ENCODE data around the gene KRABD2.
"Not testable (repeated sequence)": the region's sequence is repeated elsewhere in the genome, so short reads cannot be mapped to it uniquely, and the experiment has no call there.

KRABD2 gene

DNA sequence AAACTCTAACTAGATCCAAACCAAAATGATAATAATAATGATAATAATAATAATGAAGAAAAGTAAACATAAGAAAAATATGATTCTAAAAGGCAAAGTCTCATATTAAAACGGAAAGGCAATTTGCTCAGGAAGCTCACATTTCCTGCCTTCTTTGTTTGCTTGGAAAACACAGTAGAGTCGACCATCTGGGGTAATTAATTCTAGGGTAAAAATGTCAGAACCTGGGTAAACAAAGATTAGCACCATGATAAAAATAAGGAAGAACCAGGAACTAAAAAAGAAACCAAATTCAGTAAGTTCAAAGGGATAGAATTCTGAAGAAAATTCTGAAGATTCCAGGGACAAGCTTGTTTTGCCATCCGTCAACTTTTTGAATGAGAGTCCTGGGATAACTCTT is 16.2 kb downstream of the KRABD2 start:
- no peak for DNase-seq

DNA sequence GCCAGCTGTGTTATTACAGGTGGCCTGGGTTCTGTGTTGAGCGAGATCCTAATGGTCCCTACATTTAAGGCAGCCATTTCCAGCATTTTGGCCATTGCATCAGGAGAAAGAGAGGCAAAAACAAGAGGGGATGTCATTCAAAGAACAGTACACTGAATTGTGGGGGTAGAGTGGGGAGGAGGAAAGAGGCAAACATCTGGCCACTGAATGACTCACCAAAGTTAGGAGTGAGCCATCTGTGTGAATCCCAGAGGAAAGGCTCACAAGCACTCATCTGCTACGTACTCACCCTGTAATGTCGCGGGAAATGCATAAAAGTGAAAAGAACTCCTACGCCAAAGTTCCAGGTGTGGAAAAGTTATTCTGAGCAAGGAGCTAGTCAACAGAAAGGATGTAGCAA is 16.7 kb downstream of the KRABD2 start:
- no peak for DNase-seq

DNA sequence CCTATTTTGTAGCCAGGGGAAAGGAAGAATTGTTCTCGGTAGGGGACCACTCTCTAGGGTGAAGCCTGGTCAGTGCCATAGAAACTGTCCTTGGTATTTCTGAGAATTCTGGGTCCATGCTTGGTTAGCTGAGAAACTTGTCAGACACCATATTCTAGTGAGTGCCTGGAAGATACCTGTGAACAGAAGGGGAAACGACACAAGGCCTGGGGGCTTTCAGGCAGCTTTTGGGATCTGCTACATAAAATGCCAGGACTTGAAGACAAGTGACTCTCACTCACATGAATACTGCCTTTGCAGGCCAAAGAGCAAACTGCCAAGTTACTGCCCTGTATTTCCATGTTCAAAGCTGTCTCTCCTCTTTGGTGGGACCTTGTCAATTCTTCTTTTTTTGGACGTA is 18.6 kb downstream of the KRABD2 start:
- DNase-seq = no peak

DNA sequence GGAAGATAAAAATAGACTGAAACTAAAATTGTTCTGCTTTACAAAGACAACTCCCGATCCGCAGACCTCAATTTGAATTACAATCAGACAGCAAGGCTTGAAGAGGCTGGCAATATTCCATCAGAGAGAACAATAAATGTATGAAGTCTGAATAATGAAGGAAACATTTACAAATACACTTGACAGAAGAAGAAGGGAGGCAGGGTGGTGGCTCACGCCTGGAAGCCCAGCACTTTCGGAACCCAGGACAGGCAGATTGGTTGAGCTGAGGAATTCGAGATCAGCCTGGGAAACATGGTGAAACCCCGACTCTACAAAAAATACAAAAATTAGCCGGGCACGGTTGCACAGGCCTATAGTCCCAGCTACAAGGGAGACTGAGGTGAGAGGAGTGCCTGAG is 22.3 kb downstream of the KRABD2 start:
- DNase-seq = no peak

DNA sequence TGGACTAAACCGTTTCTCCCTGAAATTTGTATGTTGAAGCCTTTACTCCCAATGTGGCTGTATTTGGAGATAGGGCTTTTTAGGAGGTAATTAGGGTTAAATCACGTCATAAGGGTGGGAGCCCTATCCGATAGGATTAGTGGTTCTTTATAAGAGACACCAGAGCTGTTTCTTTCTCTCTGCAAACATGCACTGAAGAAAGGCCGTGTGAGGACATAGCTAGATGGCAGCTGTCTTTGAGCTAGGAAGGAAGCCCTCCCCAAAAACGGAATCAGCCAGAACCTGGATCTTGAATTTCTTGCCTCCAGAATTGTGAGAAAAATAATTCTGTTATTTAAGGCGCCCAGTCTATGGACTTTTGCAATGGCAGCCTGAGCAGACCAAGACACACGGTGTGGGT is 22.8 kb downstream of the KRABD2 start:
- no peak for DNase-seq

DNA sequence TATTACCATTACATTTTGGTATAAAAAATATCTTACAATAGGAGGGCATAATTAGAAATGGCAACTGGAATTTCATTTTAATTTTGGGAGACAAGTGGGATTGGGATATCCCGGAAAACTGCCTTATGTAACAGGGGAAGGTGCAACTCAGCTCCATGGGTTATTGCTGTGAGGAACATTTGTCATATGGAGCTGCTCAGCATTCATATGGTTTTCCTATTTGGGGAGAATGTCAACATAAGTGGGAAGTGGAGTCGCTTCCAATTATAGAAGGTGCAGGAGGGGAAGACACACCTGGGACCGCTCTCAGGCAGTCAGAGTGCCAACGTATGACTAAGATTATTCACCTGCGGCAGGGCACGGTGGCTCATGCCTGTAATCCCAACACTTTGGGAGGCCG is 26.2 kb downstream of the KRABD2 start:
- no peak for DNase-seq

DNA sequence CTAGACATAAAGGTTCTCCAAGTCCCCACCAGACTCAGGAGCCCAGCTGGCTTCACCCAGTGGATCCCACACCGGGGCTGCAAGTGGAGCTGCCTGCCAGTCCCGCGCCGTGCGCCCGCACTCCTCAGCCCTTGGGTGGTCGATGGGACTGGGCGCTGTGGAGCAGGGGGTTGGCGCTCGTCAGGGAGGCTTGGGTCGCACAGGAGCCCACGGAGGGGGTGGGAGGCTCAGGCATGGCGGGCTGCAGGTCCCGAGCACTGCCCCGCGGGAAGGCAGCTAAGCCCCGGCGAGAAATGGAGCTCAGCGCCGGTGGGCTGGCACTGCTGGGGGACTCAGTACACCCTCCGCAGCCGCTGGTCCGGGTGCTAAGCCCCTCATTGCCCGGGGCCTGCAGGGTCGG is 29.5 kb downstream of the KRABD2 start:
- DNase-seq = not testable (repeated sequence)

DNA sequence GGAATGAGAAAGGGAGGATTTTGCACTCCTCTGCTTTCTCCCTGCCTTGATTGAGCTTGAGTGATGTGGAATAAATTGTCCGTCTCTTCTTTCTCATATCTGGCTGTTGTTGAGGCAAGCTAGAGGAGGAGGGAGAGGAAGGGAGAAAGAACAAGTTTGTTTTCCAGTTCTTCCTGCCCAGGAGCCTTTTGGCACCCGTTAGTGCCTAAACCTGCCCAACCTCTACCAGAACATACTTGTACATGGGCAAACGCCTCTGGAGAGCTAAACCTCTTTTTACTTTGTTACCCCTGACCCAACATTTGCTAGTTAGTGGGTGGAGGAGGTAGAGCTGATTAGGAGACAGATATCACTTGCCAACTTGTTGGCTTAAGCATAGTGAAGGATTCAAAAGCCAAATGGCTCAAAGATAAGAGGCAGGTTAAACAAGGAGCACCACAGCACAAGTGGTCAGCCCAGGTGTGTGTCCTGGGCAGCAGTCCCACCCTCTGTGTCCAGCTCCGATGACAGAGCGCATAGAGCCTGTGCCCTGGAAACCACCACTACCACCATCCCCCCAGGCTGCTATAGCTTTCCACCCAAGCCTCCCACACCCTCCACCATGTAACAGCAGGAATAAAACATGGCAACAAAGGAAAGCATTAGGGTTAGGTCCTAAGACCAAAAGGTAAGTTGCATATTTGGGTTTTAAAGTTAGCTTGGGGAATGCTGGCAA is 30.4 kb downstream of the KRABD2 start:
- no peak for DNase-seq

DNA sequence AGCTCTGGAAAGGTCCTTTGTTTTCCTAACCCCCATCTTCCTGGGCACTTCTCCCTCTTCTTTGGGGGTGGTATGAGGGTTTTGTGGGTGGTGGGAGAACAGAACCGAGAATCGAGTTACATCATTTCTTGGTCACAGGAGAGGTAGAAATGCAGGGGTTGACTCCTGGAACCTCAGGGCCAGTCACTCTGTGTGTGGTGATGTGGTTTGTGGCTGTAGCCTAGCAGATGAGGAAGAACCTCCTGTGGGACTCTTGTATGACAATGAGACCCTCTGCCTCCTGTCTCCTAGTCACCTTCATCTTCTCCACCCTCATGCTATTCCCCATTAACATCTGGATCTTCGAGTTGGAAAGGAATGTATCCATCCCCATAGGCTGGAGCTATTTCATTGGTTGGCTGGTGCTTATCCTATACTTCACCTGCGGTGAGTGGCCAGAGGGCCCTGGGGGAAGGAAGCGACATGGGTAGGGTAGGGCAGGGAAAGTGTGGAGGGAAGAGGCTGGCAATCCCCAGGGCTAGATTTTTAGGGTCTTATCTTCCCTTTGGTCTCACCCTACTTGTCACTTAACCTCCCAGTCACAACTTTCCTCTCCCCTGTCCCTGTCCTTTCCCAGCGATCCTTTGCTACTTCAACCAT is 31.3 kb downstream of the KRABD2 start:
- DNase-seq = no peak

DNA sequence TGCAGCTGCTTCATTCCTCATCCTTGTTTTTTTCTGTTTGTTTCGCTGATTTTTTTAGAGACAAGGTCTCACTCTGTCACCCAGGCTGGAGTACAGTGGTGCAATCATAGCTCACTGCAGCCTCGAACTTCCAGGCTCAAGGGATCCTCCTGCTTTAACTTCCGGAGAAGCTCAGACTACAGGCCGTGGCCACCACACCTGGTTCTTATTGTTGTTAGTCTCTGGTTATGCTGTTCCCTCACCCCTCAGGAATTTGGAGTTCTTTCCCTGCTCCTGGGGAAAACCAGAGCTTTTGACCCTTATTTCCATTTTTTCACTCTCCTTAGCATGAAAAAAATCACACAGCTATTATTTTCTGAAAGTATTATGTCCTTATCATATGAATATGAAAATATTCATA is 35.0 kb downstream of the KRABD2 start:
- no peak for DNase-seq

DNA sequence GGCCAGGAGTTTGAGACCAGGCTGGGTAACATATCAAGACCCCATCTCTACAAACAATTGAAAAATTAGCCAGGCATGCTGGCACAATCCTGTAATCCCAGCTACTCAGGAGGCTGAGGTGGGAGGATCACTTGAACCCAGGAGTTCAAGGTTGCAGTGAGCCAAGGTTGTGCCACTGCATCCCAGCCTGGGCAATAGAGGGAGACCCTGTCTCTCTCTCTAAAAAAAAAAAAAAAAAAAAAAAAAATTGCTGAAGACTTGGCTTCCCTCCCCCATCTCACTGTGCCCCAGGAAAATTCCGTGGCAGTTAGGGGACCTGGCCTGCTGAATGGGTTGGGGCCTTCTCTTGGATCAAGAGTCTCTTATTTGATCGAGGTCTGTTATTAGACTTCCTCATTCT is 37.0 kb downstream of the KRABD2 start, which contains the start of gene ODF4:
Gene ODF4 (plus strand): TSS at position 301 of the 400 bp plus-strand sequence. CDS start 212 bp downstream, outside the sequence.
- DNase-seq = no peak

DNA sequence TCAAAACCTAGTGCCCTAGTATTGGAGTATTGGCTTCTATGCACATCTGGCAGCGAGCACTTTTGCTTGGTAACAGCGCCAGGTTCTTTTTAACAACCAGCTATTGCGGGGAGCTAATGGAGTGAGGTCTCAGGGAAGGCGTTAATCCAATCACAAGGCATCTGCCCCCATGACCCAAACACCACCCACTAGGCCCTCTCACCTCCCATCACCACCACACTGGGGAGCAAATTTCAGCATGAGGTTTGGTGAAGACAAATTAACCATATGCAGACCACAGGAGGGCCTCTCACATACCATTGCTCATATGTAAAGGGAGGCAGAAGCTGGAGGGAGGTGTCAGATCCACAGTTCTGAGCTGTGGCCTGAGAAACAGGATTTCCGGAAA is 37.8 kb downstream of the KRABD2 start:
- DNase-seq = no peak

DNA sequence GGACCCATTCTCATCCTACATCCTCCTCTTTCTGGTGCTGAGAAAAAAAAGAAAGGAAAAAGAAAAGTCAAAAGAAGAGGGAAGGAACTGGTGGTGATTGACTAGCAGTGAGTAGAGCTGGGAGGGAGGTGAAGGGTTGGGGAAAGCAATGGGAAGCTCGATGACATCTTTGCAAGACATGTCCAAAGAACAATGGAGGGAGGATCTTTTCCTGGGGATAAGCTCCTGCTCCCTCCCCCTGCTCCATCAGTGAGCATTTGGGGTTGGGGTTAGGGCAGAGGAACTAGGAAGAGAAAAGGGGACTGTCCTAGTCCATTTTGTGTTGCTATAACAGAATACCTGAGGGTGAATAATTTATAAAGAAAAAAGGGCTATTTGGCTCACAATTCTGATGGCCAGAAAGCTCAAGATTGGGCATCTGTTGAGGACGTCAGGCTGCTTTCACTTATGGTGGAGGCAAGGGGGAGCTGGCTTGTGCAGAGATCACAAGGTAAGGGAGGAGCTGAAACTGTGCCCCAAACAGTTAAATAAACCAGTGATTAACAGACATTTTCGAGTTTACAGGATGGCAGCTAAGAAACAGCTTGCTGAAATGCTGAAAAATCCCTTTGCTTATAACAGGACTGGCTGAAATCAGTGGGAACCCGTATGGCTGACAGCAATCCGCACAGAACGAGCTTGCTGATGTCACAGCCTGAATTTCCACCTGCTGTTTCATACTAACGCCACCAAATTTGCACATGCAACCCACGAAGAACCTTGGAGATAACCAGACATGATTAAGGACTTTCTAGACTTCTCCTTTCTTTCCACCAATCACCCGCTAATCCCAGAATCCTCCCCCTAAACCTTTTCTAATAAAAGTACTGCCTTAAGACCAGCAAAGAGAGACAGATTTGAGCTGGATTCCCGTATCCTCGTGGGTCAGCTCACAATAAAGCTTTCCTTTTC is 38.4 kb downstream of the KRABD2 start:
- no peak for DNase-seq

DNA sequence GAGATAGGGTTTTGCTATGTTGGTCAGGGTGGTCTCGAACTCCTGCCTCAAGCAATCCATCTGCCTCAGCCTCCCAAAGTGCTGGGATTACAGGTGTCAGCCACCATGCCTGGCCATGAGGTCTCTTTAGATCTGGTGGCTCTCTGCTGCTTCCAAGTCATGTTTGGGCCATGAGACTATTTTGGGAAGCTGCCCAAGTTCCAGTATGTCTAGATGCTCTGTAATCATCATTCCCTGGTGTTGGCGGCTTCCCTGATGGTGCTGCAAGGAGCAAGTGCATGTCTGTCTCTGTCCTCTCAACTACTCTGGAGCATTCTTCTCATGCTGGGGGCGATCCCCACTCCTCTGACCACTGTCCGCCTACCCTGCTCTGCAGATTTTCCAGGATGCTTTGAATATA is 43.2 kb downstream of the KRABD2 start:
- DNase-seq = no peak

DNA sequence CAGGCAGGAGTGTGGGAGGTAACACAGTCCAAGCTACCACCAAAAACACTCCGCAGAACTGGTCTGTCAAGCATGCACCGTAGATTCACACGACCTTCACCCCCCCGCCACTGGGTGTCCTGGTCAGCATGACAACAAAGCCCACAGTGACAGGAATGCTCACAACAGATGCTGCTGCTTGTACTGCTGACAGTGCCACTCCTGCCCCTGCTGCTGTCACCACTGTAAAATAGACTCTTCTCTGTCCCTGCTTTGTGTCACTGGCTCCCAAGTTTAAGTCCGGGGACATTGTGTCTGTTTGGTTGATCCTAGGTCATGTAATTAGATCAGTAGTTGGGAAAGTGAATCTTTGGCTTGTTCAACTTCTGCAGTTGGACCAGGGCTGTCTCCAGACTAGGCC is 43.8 kb downstream of the KRABD2 start:
- no peak for DNase-seq

DNA sequence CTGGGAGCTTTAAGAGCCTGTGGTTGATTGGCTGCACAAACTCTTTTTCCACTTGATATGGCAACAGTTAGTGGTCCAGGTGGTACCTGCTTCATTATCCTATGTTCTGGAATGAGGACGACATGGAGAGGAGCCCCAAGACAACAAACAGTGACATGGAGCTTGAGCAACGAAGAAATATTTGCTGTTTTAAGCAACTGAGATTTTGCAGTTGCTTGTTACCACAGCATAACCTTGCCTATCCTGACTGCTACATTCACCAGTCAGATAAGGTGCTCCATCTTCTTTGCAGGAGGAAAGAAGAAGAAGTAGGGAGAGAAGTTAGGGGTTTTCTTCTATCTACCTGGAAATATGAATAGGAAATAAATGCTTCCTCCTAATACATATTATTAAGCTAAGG is 44.4 kb downstream of the KRABD2 start:
- DNase-seq = no peak

DNA sequence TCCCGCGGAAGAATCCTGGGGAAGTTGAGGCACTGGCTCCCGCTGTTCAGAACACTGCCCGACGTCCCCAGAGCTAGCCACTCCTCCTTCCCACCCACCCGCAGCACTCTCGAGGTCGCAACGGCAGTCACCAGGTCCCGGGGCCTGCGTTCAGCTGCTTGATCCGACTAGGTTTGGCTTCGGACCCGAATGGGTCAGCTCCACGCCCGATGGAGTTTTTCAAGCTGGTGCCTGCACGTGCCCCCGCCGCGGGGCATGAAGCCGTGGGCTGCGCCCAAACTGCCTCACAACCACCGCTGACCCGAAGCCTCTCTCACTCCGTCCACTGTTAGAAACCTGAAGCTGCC is 49.2 kb downstream of the KRABD2 start:
- no peak for DNase-seq

Measured in NCI-H1417 treated with DMSO at 0.1 percent for 48 hours (cell line).